ENCODE measurements around the gene UBXN4.

GRCh38 chr2:135701442-135701841, 40.2 kb upstream of the UBXN4 start:
- TF ChIP-seq POLR2A (IDR thresholded peaks at IDR 0.05; ENCODE audit: low read depth, low read length) (no peak), POLR2AphosphoS5 (IDR thresholded peaks at IDR 0.05; ENCODE audit: low read depth, low read length) (no peak), TAF1 (IDR thresholded peaks at IDR 0.05; ENCODE audit: borderline replicate concordance, low read depth, low read length) (no peak)
